Panc1 (cell line): ENCODE measurements around the gene RNF224. TPM values are rescaled to one million over a fixed set of nuclear protein-coding genes. Genes with fewer than 3 reads are reported as not detected.

Source experiments
- ATAC-seq: fragments of 200-7000 bp; cut with Tn5 transposase; 2 replicates; pipeline ENCODE4 v1.9.1; 2020; ENCODE audit warnings: mild to moderate bottlenecking, moderate library complexity
- BruUV-seq: library from RNA; stranded (reverse); fragments of 400-500 nt; replicated peaks from 2 replicates; lab custom pipeline; 2021; lab: Mats Ljungman, UMichigan
- CTCF ChIA-PET: fragments of 300-600 bp; sonication (Branson Sonifier 250); formaldehyde crosslinking; loops from one replicate; lab custom pipeline; 2022; ENCODE audit warnings: antibody characterized with exemption; lab: Charles Lee
- POLR2A ChIA-PET: fragments of 300-600 bp; sonication (Branson Sonifier 250); formaldehyde crosslinking; loops from one replicate; lab custom pipeline; 2022; ENCODE audit warnings: antibody characterized with exemption; lab: Charles Lee
- DNase-seq: peaks from one replicate; pipeline ENCODE4 v3.0.0-alpha.2; 2010; ENCODE audit warnings: low read depth, low spot score
- H3K27ac ChIP-seq: 2 replicates; pipeline ENCODE4 v1.5.1; 2011; ENCODE audit warnings: mild to moderate bottlenecking, low read length, inconsistent platforms
- H3K27me3 ChIP-seq: fragments of 200-500 bp; sonication (Bioruptor generic); 2 replicates; pipeline ENCODE4 v1.6.0; 2014; ENCODE audit warnings: low read length, inconsistent platforms; ENCODE audit not compliant: control insufficient read depth, insufficient read depth
- H3K36me3 ChIP-seq: fragments of 200-500 bp; sonication (Bioruptor generic); 2 replicates; pipeline ENCODE4 v1.5.1; 2014; ENCODE audit warnings: inconsistent platforms, mild to moderate bottlenecking, low read length, moderate library complexity; ENCODE audit not compliant: control insufficient read depth, insufficient read depth
- H3K4me1 ChIP-seq: 2 replicates; pipeline ENCODE4 v1.5.1; 2011; ENCODE audit warnings: inconsistent platforms, mild to moderate bottlenecking, low read length, moderate library complexity; ENCODE audit not compliant: control insufficient read depth, insufficient read depth
- H3K4me3 ChIP-seq, 2 experiments: 2 replicates each; pipeline ENCODE4 v1.5.1; 2011 to 2012; ENCODE audit warnings: low read depth in 2 of 2, low read length in 2 of 2, mild to moderate bottlenecking in 2 of 2, inconsistent platforms in 1 of 2, moderate library complexity in 1 of 2
- H3K9me3 ChIP-seq: fragments of 200-500 bp; sonication (Bioruptor generic); 2 replicates; pipeline ENCODE4 v1.5.1; 2014; ENCODE audit warnings: low read depth, mild to moderate bottlenecking, inconsistent platforms, low read length, moderate library complexity; ENCODE audit not compliant: control insufficient read depth, insufficient read depth
- CTCF ChIP-seq: fragments of 450-650 bp; IDR thresholded peaks from 2 replicates; pipeline ENCODE4 v1.5.1; 2017; ENCODE audit warnings: mild to moderate bottlenecking
- POLR2AphosphoS5 ChIP-seq: IDR thresholded peaks from 2 replicates; pipeline ENCODE4 v1.6.1; 2012; ENCODE audit warnings: mild to moderate bottlenecking, low read depth, low read length, moderate library complexity
- SIN3A ChIP-seq: IDR thresholded peaks from 2 replicates; pipeline ENCODE4 v1.6.1; 2012; ENCODE audit warnings: low read depth, mild to moderate bottlenecking, low read length, moderate library complexity, borderline replicate concordance; ENCODE audit not compliant: insufficient read depth
- TCF7L2 ChIP-seq: IDR thresholded peaks from 2 replicates; pipeline ENCODE4 v1.6.1; 2011; ENCODE audit warnings: mild to moderate bottlenecking, low read depth, low read length, inconsistent platforms
- in situ Hi-C: cut with HindIII; loops from 2 replicates; pipeline ENCODE4 v1.10.0; 2016; ENCODE audit warnings: low sequenced_read_pairs, low pct_unique_long_range_greater_than_20kb
- intact Hi-C: fragments of 100-400 bp; cut with micrococcal nuclease; formaldehyde crosslinking; loops from one replicate; pipeline ENCODE4 v1.10.0; 2022; ENCODE audit not compliant: unreplicated experiment
- total RNA-seq: library from RNA; stranded (reverse); gene quantifications from one replicate; pipeline ENCODE4 v1.2.1, GENCODE V29; 2021; ENCODE audit not compliant: unreplicated experiment
- TF ChIP-seq, protein P1 (sequence below), 2 experiments: IDR thresholded peaks; 2 replicates each; pipeline ENCODE4 v1.6.1; 2011 to 2012; ENCODE audit warnings: low read depth in 2 of 2, control low read depth in 1 of 2, low read length in 1 of 2, mild to moderate bottlenecking in 1 of 2, moderate library complexity in 1 of 2; ENCODE audit not compliant: insufficient read depth in 1 of 2

RNF224 gene
- total RNA-seq, 1 experiment from 2014 or later = 0.15 TPM

DNA sequence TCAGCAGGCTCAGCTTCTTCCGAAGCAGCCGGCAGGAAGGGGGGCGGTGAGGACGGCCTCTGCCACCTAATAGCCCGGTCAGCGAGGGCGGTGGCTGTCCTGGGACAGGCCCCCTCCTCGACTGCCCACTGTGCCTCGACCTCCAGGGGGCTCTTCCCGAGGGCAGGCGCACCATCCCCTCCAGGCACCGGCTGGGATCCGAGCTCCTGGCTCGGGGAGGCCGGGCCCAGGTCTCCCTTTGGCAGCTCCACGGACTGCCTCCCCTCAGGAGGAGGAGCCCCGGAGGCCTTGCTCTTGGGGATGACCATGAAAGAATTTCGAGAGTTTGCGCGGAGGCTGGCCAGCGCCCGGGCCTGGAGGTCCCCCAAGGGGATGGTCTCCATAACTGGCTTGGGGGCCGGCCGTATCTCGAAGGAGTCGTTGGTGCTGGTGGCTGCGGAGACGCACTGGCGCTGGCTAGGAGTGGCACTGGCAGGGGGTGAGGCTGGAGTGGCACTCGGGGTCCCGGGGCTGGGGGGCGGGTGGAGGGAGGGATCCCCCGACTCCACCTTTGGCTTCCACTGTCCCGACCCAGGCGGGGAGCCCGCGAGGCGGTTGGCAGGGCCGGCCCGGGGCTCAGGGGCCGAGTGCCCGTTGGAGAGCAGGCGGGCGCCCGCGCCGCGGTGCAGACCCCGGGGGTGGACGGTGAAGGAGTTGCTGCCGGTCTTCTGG is 27.7 kb upstream of the RNF224 start:
- Histone ChIP-seq H3K36me3 (no peaks in the 10 kb centered on the region), H3K27ac (peak overlapping the region; percentile 12; the same call in 1 of the 2 replicates), H3K4me3 (peak overlapping the region; percentile 34 to 45), H3K27me3 (no peaks in the 10 kb centered on the region), H3K4me1 (peaks cover 40% of the 10 kb centered on the region), H3K9me3 (no peaks in the 10 kb centered on the region)
- in situ Hi-C loops (no loop called here), intact Hi-C loops (no loop called here)
- POLR2A ChIA-PET = no interaction called here
- no TSS peak for BruUV-seq
- ATAC-seq = no peak
- CTCF ChIA-PET = interaction anchor here (1.5 kb wide), 1 partner anchor 10 kb away, joined by 4 read pairs; no protein-coding TSS in a partner anchor
- DNase-seq = no peak
- TF ChIP-seq CTCF (no peak), TCF7L2 (no peak), POLR2AphosphoS5 (no peak), SIN3A (no peak)
- TF ChIP-seq, protein P1, sequence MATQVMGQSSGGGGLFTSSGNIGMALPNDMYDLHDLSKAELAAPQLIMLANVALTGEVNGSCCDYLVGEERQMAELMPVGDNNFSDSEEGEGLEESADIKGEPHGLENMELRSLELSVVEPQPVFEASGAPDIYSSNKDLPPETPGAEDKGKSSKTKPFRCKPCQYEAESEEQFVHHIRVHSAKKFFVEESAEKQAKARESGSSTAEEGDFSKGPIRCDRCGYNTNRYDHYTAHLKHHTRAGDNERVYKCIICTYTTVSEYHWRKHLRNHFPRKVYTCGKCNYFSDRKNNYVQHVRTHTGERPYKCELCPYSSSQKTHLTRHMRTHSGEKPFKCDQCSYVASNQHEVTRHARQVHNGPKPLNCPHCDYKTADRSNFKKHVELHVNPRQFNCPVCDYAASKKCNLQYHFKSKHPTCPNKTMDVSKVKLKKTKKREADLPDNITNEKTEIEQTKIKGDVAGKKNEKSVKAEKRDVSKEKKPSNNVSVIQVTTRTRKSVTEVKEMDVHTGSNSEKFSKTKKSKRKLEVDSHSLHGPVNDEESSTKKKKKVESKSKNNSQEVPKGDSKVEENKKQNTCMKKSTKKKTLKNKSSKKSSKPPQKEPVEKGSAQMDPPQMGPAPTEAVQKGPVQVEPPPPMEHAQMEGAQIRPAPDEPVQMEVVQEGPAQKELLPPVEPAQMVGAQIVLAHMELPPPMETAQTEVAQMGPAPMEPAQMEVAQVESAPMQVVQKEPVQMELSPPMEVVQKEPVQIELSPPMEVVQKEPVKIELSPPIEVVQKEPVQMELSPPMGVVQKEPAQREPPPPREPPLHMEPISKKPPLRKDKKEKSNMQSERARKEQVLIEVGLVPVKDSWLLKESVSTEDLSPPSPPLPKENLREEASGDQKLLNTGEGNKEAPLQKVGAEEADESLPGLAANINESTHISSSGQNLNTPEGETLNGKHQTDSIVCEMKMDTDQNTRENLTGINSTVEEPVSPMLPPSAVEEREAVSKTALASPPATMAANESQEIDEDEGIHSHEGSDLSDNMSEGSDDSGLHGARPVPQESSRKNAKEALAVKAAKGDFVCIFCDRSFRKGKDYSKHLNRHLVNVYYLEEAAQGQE (IDR thresholded peaks at IDR 0.05; ENCODE audit: insufficient read depth in 1 of 2, low read depth in 2 of 2, low read length in 1 of 2) = no peak

- no TSS peak for BruUV-seq
- H3K4me3 ChIP-seq = peak within 1 kb of the TSS; percentile 60 to 63
- intact Hi-C loops = no loop called here
- POLR2A ChIA-PET = interaction anchor here (0.5 to 0.8 kb wide), 2 partner anchors 10 to 86 kb away, joined by 4 read pairs; partner anchors contain the start of gene DPP7
- ATAC-seq (peak; percentile 92), DNase-seq (peak; percentile 78)
- H3K4me1 ChIP-seq = peaks cover 32% of the 10 kb centered on the region
- TF ChIP-seq POLR2AphosphoS5 (peak; percentile 62), TCF7L2 (no peak), CTCF (no peak), SIN3A (peak; percentile 92; the same call in 1 of the 2 replicates)
- TF ChIP-seq, protein P1 (IDR thresholded peaks at IDR 0.05; ENCODE audit: insufficient read depth in 1 of 2, low read depth in 2 of 2, low read length in 1 of 2) = no peak
- in situ Hi-C loops = no loop called here
- peak within 1 kb of the TSS; percentile 65 for H3K27ac ChIP-seq
- no peaks in the 10 kb centered on the region for H3K9me3 ChIP-seq
- CTCF ChIA-PET = interaction anchor here (1.1 kb wide), 1 partner anchor 36 kb away, joined by 8 read pairs; no protein-coding TSS in a partner anchor
- H3K27me3 ChIP-seq = no peaks in the 10 kb centered on the region
- no peaks in the 10 kb centered on the region; the same call in 1 of the 2 replicates for H3K36me3 ChIP-seq
Observed at GRCh38 chr9:137200311-137201204, 26.7 kb upstream of the RNF224 start, which contains the start of gene TPRN. Gene TPRN, minus strand, starts transcription at chr9:137200741. Its CDS starts 30 bp downstream, at chr9:137200711.
